ENCODE data around the gene ZNF845.

GRCh38 chr19:53290758-53291549, 42.6 kb upstream of the ZNF845 start:
- TF ChIP-seq, protein P1, sequence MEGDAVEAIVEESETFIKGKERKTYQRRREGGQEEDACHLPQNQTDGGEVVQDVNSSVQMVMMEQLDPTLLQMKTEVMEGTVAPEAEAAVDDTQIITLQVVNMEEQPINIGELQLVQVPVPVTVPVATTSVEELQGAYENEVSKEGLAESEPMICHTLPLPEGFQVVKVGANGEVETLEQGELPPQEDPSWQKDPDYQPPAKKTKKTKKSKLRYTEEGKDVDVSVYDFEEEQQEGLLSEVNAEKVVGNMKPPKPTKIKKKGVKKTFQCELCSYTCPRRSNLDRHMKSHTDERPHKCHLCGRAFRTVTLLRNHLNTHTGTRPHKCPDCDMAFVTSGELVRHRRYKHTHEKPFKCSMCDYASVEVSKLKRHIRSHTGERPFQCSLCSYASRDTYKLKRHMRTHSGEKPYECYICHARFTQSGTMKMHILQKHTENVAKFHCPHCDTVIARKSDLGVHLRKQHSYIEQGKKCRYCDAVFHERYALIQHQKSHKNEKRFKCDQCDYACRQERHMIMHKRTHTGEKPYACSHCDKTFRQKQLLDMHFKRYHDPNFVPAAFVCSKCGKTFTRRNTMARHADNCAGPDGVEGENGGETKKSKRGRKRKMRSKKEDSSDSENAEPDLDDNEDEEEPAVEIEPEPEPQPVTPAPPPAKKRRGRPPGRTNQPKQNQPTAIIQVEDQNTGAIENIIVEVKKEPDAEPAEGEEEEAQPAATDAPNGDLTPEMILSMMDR (conservative IDR thresholded peaks at IDR 0.05) = no peak
- TF ChIP-seq ZFX (IDR thresholded peaks at IDR 0.05) = no peak

Measured in C4-2B (cell line).